NCI-H187 (cell line): ENCODE data around the gene PNPLA7.
"Not testable (repeated sequence)": the region's sequence is repeated elsewhere in the genome, so short reads cannot be mapped to it uniquely, and the experiment has no call there.

Experiments used
- DNase-seq, 2 experiments: peaks; one replicate each; lab custom pipeline; 2025; lab: John Stamatoyannopoulos, UW

The PNPLA7 gene

DNA sequence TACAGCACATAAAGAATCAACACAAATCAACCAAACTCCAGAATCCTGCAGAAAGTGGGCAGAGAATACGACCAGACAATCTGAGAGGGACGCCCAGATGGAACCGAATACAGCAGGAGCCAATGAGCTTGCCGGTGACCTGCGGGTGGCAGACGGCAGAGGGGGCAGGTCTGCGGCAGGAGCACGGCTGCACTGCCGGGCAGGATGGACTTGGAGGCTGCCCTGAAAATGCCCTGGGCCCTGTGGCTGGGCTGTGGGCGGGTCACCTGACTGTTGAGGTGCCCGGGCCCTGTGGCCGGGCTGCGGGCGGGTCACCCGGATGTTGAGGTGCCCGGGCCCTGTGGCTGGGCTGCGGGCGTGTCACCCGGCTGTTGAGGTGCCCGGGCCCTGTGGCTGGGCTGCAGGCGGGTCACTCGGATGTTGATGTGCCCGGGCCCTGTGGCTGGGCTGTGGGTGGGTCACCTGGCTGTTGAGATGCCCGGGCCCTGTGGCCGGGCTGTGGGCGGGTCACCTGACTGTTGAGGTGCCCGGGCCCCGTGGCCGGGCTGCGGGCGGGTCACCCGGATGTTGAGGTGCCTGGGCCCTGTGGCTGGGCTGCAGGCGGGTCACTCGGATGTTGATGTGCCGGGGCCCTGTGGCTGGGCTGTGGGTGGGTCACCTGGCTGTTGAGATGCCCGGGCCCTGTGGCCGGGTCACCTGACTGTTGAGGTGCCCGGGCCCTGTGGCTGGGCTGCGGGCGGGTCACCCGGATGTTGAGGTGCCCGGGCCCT is 36.2 kb downstream of the PNPLA7 start:
- not testable (repeated sequence) for DNase-seq

DNA sequence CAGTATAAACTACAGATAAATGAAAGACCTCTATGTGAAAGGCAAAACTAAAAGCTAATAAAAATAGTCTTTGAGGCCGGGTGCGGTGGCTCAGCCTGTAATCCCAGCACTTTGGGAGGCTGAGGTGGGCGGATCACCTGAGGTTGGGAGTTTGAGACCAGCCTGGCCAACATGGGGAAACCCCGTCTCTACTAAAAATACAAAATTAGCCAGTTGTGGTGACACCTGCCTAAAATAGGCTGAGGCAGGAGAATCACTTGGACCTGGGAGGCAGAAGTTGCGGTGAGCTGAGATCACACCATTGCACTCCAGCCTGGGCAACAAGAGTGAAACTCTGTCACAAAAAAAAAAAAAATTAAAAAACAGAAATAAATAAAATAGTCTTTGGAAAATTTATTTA is 37.1 kb downstream of the PNPLA7 start:
- not testable (repeated sequence) for DNase-seq

DNA sequence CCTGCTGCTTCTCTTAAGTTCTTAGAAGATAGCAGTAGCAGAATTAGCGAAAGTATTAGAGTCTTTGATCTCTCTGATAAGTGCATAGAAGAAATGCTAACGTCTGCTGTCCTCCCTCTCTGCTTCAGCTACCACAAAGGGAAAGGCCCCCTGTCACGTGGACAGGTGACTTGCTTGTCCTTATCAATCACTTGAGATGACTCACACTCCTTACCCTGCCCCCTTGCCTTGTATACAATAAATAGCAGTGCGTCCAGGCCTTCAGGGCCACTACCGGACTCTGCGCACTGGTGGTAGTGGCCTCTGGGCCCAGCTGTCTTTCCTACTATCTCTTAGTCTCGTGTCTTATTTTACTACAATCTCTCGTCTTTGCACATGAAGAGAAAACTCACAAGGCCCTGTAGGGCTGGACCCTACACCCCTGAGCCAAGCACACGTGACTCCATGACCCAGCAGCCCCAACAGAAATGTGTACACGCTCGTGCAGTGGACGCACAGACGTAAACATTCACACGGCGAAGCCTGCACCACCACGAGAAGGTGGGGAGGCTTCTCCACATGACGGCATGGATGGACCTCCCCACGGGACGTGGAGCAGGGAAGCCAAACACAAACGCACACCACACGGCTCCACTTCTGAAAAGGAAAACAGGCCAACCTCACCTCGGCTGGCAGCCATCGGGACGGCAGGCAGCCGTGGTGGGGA is 38.3 kb downstream of the PNPLA7 start:
- DNase-seq: no peak

DNA sequence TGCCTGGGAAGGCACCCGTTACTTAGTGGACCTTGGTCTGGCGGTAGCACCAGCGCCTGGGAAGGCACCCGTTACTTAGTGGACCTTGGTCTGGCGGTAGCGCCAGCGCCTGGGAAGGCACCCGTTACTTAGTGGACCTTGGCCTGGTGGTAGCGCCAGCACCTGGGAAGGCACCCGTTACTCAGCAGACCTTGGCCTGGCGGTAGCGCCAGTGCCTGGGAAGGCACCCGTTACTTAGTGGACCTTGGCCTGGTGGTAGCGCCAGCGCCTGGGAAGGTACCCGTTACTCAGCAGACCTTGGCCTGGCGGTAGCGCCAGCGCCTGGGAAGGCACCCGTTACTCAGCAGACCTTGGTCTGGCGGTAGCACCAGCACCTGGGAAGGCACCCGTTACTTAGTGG is 39.1 kb downstream of the PNPLA7 start:
- not testable (repeated sequence) for DNase-seq

DNA sequence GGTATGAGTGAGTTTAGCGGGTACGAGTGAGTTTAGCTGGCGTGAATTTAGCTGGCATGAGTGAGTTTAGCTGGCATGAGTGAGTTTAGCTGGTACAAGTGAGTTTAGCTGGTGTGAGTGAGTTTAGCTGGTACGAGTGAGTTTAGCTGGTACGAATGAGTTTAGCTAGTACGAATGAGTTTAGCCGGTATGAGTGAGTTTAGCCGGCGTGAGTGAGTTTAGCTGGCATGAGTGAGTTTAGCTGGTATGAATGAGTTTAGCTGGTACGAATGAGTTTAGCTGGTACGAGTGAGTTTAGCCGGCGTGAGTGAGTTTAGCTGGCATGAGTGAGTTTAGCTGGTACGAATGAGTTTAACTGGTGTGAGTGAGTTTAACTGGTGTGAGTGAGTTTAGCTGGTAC is 41.0 kb downstream of the PNPLA7 start:
- no peak for DNase-seq

DNA sequence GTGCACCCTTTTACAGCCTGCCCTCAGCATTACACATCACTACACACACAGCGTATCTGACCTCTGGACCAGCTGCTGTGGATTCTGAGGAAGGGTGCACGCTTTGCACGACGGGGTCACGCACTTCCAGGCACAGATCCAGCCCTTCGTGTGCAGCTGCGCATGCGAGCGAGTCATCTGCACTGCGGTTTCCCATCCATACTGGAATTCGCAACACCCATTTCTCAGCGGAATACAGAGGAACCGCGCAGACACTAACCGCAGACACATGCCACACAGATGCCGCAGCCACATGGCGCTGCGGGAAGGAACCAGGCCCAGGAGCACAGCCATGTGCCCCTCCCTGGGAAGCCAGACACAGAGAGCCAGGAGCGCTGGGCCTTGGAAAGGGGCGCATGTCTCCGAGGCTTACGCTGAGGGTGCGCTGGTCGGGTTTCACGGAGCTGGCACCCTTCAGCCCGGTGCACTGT is 43.5 kb downstream of the PNPLA7 start:
- DNase-seq: no peak

DNA sequence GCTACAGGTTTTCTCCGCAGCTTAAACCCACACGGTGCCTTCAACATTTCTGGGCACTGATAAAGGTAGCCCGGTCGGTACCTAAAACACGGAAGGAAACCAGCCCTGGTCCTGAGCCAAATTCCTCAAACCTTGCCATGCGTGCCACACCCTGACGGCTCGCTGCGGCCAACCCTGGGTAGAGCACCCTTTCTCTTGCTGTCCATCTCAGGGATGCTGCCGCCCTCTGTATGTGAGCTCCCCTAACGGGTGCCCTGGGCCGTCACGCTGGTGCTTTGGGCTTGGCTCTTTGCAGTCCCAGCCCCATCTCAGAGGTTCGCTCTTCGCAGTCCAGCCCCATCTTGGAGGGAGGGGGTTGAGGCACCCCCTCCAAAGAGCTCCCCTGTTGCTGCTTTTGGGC is 43.9 kb downstream of the PNPLA7 start:
- DNase-seq: no peak

DNA sequence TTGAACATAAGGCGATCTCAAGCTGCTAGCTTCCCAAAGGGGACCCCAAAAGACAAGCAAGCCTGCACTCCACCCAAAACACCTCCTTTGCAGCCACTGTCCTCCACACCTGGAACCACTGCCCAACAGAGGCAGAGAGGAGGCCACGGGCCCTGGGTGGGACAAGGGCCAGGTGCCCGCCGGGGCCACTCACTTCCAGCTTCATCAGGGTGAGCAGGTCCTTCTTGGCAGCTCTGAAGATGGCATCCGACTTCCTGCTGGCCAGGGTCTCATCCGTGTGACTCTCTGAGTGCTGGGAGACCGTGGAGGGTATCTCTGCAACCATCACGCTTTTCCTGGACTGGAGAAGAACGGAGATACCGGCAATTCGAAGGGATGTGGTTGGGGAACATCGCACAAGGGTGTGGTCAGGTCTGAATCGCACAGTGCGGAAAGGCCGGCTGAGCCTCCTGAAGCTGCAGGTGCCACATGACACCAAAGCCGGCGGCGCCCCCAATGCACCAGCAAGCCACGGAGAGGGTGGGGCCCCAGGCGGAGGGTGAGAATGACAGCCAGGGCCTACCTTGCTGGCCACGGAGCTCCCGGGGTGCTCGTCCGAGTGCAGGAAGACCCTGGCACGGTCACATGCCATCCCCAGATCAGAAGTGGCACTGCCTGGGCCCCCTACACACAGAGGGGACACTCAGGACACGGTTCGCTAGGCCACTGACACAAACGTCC is 44.6 kb downstream of the PNPLA7 start:
- no peak for DNase-seq

DNA sequence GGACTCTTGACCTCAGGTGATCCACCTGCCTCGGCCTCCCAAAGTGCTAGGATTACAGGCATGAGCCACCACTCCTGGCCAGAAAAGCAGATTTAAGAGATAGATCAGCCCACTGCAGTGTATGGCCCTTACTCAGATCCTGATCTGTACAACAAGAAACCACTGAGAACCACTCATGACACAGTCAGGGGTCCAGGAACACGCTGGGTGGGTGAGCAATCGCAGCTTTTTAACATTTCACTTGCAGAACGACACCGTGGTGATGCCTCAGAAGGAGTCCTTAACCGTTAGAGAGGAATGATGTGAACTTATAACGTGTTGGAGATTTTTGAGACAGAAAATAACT is 45.8 kb downstream of the PNPLA7 start:
- DNase-seq: no peak

DNA sequence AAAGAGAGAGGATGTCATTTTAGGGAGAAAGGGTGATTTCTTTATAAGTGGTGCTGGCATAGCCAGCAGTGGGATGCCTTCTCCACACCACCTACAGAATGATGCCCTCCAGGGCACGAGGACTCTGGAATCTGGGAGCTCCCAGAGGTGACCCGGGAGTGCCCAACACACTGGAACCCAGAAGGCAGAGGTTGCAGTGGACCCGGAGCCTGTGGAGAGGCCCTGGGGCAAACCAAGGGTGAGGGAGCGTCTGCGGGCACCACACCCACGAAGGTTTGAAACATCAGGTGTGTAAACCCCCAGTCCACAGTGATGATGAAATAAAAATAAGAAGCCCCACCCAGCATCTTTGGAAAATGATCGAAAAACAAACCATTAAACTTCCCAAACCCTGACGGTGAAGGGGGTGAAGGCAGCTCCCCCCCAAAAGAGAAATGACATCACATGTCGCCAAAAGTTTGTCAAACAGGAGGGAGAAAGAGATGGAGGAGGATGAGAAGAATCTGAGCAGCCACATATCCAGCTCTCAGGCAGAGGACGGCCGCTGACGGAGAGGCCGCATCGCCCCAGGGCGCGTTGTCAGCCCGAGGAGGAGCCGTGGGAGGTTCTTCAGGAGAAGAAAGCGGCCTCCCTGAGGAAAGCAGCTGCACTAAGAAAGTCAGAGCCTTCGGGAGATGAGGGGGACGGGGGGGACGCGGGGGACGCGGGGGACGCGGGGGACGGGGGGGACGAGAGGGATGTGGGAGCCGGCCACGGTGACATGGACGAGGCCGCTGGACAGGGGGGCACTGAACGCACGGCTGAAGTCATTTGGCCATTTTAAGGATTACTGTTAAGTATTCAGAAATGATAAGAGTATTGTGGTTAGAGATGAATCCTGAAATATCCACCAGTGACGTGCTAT is 47.9 kb downstream of the PNPLA7 start:
- no peak for DNase-seq

DNA sequence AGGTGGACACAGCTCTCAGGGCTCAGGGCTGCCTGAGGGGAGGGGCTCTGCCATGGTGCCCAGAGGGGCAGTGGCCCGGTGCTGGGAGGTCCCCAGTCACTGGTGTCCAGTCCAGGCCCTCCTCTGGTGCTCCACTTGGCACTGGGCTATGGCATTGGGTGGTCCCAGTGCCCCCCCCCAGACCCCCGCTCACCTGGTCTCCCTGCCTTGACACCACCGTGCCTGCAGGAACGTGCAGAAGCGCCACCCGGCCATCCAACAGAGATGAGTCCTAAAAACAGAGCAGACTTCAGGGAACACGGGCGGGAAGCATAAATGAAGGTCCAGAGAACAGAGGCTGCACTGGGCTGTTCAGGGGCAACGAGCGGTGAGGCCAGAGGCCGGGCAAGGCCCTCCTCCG is 48.7 kb downstream of the PNPLA7 start:
- DNase-seq: no peak

DNA sequence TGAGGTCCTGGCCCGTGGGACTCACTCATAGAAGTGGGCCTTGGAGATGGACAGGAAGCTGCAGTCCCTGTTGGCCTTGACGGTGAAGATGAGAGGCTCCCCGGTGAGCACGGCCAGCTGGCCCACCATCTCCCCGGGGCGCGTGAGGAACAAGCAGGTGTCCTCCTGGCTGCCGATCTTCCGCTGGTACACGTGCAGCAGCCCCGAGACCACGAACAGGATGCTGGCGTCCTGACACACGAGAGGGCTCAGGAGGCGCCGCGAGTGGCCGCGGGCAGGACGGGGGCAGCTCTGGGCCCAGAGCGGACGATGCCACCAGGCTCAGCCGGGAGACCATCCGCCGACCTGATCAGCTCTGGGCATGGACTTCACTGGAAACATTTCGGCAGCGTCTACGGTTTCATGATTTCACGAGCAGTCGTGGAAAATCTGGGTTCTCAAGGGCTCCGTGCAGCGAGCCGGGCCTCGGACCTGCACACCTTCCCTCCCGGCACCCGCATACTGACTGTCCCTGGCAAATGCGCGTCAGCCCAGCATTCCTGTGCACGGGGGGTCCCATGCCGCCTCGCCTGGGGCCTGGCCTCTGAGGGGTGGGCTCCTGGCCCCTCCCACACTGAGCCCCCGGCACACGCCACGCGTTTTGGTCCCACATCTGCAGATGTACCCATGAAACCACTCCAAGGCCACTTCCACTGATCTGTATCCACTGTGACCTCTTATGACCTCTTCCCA is 49.4 kb downstream of the PNPLA7 start:
- DNase-seq: no peak

DNA sequence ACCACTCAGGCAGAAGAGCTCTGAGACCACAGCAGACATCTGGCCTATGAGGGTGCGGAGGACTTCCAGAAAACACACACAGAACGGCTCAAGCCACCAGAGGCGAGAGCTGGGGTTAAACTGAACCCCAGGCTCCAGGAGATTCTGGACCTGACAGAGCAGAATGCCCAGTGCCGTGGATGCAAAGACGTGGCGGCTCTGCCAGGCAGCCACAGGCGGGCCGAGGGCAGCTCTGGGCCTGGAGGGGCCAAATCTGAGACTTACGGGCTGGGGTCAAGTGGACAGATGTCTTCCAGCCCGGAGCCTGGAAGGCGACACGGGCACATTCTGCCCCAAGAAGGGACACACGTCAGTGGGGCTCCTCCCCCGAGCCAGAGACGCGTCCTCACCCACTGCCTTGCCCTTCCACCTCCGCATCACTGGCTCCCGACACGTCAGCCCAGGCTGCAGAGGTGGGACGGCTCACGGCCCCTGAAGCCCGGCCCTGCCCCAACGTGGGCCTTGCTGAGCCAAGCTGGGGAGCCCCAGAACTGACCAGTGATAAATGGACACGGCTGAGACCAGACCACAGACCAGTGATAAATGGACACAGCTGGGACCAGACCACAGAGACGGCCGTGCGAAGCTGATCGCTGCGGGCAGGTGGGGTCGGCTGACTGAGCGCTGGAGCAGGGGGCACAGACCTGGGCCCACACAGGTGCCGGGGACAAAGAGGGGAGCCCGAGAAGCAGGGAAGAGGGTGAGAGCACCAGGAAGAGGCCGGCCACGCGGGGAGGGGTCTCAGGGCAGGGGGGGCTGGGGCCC is 50.1 kb downstream of the PNPLA7 start:
- no peak for DNase-seq

DNA sequence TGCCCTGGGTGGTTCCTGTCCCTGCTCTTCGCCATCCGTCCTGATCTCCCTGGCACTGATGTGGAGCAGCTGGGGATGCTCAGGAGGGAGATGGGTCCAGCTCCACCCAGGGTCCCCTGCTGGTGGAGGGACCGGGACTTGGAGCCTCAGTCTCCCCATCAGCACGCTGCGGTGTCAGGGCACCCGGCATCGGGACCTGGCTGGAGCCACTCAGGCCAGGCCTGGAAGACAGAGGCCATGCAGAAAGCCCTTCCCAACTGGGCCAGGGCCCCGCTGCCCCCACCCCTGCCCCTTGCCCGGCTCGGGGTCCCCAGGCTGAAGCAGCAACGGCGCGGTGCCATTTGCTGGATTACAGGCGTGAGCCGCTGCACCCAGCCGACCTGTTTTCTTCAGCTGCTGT is 50.8 kb downstream of the PNPLA7 start:
- no peak for DNase-seq

DNA sequence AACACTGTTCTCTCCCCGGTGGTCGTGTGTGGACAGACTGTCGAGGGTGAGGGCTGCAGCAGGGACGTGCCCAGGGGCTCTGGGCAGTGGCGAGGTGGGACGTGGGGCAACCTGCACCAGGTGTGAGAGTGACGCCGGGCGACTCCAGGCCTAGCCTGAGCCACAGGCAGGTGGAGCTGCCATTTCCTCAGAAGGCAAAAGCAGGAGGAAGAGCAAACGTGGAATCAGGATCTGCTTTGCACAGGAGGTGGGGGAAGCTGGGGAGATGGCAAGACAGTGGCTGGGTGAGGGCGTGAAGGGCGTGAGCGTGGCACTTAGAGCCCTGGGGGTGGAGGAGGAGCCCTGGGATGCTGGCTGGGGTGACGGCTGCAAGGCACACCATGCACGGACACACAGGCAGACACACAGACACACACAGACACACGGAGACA is 51.5 kb downstream of the PNPLA7 start:
- DNase-seq: no peak

DNA sequence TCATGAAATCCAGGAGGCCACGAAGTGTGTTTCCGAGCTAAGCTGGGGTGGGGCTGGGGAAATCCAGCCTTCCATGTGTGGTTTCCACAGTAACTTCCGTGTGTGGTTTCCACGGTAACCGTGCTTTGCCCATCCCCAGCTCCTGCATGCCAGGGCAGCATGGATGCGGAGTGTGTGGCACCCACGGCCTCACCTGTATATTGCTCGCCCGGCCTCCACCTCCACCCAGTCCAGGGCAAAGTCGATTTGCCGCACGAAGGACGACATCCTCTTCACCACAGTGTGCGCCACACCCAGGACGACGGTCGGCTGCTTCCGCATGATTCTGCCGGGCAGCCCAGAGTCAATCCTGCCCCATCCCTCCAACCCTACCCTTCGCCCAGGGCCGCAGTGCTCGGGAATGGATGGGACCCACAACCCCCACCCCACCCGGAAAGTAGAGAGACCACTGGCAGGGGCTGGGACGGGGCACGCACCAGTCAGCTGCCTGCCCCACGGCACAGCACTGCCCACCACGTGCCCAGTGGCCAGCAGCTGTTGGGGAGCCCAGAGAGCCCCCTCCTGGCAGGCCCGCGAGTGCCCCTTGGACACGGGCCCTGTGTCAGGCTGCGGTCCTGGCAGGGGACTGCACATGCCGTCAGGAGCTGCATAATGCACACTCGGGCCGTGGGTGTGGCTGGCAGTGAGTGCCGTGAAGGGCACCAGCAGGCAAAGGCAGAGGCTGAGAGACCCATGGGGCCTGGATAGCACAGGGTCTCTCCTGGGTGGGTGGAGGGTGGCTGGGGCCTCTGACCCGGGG is 52.1 kb downstream of the PNPLA7 start:
- no peak for DNase-seq

DNA sequence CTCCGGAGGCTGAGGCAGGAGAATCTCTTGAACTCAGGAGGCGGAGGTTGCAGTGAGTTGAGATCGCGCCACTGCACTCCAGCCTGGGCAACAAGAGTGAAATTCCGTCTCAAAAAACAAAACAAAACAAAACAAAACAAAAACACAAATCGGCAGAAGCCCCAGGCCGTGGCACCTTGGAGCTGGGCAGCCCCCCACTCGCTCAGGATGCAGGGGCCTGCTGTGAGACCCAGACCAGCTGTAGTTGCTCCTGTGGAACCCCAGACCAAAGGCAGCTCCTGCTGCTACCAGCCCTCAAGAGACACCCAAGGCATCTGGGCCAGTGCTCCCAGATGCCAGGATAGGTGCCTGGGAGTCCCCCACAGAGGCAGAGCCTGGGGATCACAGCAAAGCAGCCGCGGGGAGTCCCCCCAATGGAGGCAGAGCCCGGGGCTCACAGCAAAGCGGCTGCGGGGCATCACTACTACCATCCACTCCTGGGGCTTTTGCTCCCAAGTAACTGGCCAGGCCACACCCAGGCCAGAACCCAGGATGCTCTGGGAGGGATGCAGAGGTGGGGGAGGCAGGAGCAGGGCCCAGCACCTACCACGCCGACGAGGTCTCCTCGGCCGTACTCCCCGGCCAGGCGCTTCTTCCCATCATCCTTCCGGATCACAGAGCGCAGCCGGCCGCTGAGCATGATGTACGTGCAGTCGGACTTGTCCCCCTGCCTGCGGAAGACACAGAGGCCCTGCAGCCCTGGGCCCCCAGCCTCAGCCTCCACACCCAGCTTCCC is 53.4 kb downstream of the PNPLA7 start:
- DNase-seq: no peak

DNA sequence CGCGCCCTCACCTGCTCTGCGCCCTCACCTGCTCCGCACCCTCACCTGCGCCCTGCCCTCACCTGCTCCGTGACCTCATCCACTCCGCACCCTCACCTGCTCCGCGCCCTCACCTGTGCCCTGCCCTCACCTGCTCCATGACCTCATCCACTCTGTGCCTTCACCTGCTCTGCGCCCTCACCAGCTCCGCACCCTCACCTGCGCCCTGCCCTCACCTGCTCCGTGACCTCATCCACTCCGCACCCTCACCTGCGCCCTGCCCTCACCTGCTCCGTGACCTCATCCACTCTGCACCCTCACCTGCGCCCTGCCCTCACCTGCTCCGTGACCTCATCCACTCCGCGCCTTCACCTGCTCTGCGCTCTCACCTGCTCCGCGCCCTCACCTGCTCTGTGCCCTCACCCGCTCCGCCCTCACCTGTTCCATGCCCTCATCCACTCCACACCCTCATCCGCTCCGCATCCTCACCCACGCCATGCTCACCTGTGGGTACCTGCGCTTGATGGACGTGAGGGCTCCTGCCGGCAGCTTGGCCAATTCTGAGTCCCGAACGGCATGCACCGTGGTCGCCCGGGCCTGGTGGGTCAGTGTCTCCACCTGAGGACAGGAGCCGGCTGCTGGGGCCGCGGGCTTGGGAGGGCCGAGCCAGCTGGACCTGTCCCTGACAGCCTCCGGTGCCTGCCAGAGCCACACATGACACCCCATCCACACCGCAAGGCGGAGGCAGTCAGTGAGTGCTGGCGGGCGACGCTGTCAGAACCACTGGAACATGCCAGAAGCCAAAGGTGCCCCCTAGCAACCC is 55.5 kb downstream of the PNPLA7 start:
- DNase-seq: no peak
